Osteoblast (primary cell): Measurements from ENCODE around the gene ALDH3A1. TPM values are rescaled to one million over a fixed set of nuclear protein-coding genes. Genes with fewer than 3 reads are reported as not detected.

Experiments used
- DNase-seq: peaks from one replicate; pipeline ENCODE4 v3.0.0; 2011; ENCODE audit warnings: low spot score, mixed read lengths; ENCODE audit not compliant: insufficient read length; ENCODE audit errors: missing footprints
- H2AFZ ChIP-seq: 2 replicates; pipeline ENCODE4 v1.6.0; 2011; ENCODE audit warnings: mild to moderate bottlenecking, low read length
- H3K27ac ChIP-seq: 2 replicates; pipeline ENCODE4 v1.5.1; 2011; ENCODE audit warnings: mild to moderate bottlenecking, low read depth, low read length, moderate library complexity
- H3K27me3 ChIP-seq: 2 replicates; pipeline ENCODE4 v1.6.0; 2012; ENCODE audit warnings: mild to moderate bottlenecking, control low read depth, inconsistent platforms, low read length, moderate library complexity; ENCODE audit not compliant: insufficient read depth
- H3K36me3 ChIP-seq: 2 replicates; pipeline ENCODE4 v1.5.1; 2011; ENCODE audit warnings: mild to moderate bottlenecking, low read length, control low read depth, moderate library complexity; ENCODE audit not compliant: insufficient read depth
- H3K4me1 ChIP-seq: 2 replicates; pipeline ENCODE4 v1.5.1; 2011; ENCODE audit warnings: mild to moderate bottlenecking, low read length, control low read depth, moderate library complexity; ENCODE audit not compliant: insufficient read depth
- H3K4me2 ChIP-seq: 2 replicates; pipeline ENCODE4 v1.6.0; 2011; ENCODE audit warnings: mild to moderate bottlenecking, low read length; ENCODE audit not compliant: insufficient read depth
- H3K4me3 ChIP-seq: fragments of 200-600 bp; sonication (generic); 3 replicates; pipeline ENCODE4 v1.5.1; 2012; ENCODE audit warnings: mild to moderate bottlenecking, low read length, inconsistent platforms; ENCODE audit not compliant: insufficient read depth
- H3K79me2 ChIP-seq: 2 replicates; pipeline ENCODE4 v1.6.0; 2012; ENCODE audit warnings: mild to moderate bottlenecking, low read length, control low read depth, inconsistent platforms; ENCODE audit not compliant: insufficient read depth
- H3K9me3 ChIP-seq: 2 replicates; pipeline ENCODE4 v1.5.1; 2011; ENCODE audit warnings: low read depth, low read length, control low read depth
- H4K20me1 ChIP-seq: 2 replicates; pipeline ENCODE4 v1.6.0; 2012; ENCODE audit warnings: mild to moderate bottlenecking, low read length, control low read depth; ENCODE audit not compliant: insufficient read depth
- total RNA-seq: library from RNA; depleted of rRNA; stranded (reverse); fragments of >200 nt; gene quantifications from 2 replicates; pipeline ENCODE4 v1.2.3, GENCODE V29; 2012
- TF ChIP-seq, protein P1 (sequence below): IDR thresholded peaks from 2 replicates; pipeline ENCODE4 v1.5.1; 2011; ENCODE audit warnings: mild to moderate bottlenecking, low read depth, low read length, moderate library complexity; ENCODE audit errors: extremely low read depth

The ALDH3A1 gene
- total RNA-seq, 1 donor, result under 0.01 TPM

- TF ChIP-seq, protein P1, sequence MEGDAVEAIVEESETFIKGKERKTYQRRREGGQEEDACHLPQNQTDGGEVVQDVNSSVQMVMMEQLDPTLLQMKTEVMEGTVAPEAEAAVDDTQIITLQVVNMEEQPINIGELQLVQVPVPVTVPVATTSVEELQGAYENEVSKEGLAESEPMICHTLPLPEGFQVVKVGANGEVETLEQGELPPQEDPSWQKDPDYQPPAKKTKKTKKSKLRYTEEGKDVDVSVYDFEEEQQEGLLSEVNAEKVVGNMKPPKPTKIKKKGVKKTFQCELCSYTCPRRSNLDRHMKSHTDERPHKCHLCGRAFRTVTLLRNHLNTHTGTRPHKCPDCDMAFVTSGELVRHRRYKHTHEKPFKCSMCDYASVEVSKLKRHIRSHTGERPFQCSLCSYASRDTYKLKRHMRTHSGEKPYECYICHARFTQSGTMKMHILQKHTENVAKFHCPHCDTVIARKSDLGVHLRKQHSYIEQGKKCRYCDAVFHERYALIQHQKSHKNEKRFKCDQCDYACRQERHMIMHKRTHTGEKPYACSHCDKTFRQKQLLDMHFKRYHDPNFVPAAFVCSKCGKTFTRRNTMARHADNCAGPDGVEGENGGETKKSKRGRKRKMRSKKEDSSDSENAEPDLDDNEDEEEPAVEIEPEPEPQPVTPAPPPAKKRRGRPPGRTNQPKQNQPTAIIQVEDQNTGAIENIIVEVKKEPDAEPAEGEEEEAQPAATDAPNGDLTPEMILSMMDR, result no peak
- Histone ChIP-seq H3K9me3 (no peaks in the 10 kb centered on the region), H3K4me1 (peaks cover 30% of the 10 kb centered on the region), H3K79me2 (no peaks in the 10 kb centered on the region), H3K4me3 (no peak overlapping the region), H3K4me2 (no peak overlapping the region), H3K36me3 (no peaks in the 10 kb centered on the region), H3K27ac (no peak overlapping the region), H4K20me1 (no peaks in the 10 kb centered on the region), H3K27me3 (no peaks in the 10 kb centered on the region), H2AFZ (no peak overlapping the region)
- DNase-seq, result no peak
These were observed 2.0 kb upstream of the ALDH3A1 start for GRCh38 chr17:19750020-19750572.

DNA sequence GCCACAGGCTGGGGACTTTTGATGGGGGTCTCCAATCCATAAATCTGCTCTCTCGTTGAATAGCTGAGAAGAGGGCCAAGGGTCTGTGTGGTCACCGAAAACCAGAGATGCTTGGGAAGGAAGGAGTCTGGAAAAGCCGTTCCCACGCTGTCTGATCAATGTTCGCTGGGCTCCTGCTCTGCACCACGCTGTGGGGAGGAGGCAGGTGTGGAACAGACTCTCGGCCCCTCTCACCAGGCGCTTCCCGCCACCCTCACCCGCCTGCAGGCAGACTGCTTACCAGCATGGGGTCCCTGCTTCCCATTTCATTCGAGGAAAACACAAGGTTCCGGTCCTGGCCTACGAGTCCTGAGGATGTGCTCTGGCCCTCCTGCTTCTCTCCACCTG is 702 bp upstream of the ALDH3A1 start:
- TF ChIP-seq, protein P1, result no peak

DNA sequence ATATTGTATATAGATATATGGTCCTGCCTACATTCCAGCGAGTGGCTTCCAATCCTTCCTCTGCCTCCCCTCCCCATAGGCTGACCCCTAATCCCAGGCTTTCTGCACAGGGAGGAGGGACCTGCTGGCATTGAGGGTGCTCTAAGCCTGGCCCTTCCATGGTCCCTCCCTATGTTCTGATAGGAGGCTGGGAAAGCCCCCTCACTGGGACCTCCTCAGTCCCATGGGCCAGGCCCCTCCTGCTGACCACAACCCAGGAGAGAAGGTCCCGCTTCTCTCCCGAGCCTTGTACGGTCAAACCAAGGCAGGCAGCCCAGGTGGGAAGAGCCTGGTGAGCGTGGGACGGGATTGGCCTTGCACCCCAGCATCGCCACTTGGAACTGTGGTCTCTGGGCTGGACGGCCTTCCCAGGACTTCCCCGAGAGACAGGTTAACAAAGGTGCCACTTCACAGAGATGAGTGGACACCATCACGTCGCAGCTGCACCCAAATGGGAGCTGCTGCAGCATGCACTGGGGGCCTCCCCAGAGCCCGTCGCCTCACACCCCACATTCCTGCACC is 859 bp downstream of the ALDH3A1 start:
- no peaks in the 10 kb centered on the region for H3K36me3 ChIP-seq
- no peak overlapping the region for H2AFZ ChIP-seq
- no peak overlapping the region for H3K27ac ChIP-seq
- no peak overlapping the region for H3K4me3 ChIP-seq
- peaks cover 13% of the 10 kb centered on the region for H3K4me1 ChIP-seq
- TF ChIP-seq, protein P1, result no peak
- no peaks in the 10 kb centered on the region for H4K20me1 ChIP-seq
- no peaks in the 10 kb centered on the region for H3K27me3 ChIP-seq
- no peaks in the 10 kb centered on the region for H3K79me2 ChIP-seq
- no peak overlapping the region for H3K4me2 ChIP-seq
- no peaks in the 10 kb centered on the region for H3K9me3 ChIP-seq
- peak; percentile 5 for DNase-seq

More for the DNA sequence above, 702 bp upstream of the ALDH3A1 start:
- Histone ChIP-seq H3K4me3 (peak overlapping the region; percentile 16), H2AFZ (peak overlapping the region; percentile 68), H3K27ac (no peak overlapping the region), H3K36me3 (no peaks in the 10 kb centered on the region), H4K20me1 (no peaks in the 10 kb centered on the region), H3K27me3 (no peaks in the 10 kb centered on the region), H3K4me1 (peaks cover 27% of the 10 kb centered on the region), H3K9me3 (no peaks in the 10 kb centered on the region), H3K79me2 (no peaks in the 10 kb centered on the region), H3K4me2 (peak overlapping the region; percentile 33)
- DNase-seq, result no peak

- Histone ChIP-seq H3K4me2 (no peak overlapping the region), H3K9me3 (no peaks in the 10 kb centered on the region), H3K4me3 (no peak overlapping the region), H2AFZ (no peak overlapping the region), H3K27me3 (no peaks in the 10 kb centered on the region), H3K27ac (no peak overlapping the region), H3K36me3 (no peaks in the 10 kb centered on the region), H3K79me2 (no peaks in the 10 kb centered on the region), H4K20me1 (no peaks in the 10 kb centered on the region), H3K4me1 (peaks cover 13% of the 10 kb centered on the region)
- TF ChIP-seq, protein P1, result no peak
- no peak for DNase-seq
These were observed 1.6 kb downstream of the ALDH3A1 start for GRCh38 chr17:19746517-19746916.
